ENCODE measurements around the gene MX2. TPM values are rescaled to one million over a fixed set of nuclear protein-coding genes. Genes with fewer than 3 reads are reported as not detected.

Gene MX2
- polyA plus RNA-seq, 1 donor from 2014 or later = not detected

- TF ChIP-seq REST (IDR thresholded peaks at IDR 0.05; ENCODE audit: borderline replicate concordance) = no peak
Observed at GRCh38 chr21:41390043-41390639, 28.3 kb downstream of the MX2 start (continued).

- Histone ChIP-seq H3F3A (ENCODE audit: insufficient read depth, low read length, poor library complexity, severe bottlenecking) (no peaks in the 10 kb centered on the region), H3K9ac (ENCODE audit: low read length) (no peak overlapping the region), H3K27ac (ENCODE audit: low read length) (no peak overlapping the region), H2AFZ (ENCODE audit: low read depth, low read length) (no peak overlapping the region), H3K4me2 (ENCODE audit: low read length) (no peak overlapping the region), H3K27me3 (ENCODE audit: insufficient read depth, low read depth, low read length) (no peaks in the 10 kb centered on the region), H3K9me3 (ENCODE audit: low read length) (no peaks in the 10 kb centered on the region), H3K4me3 (ENCODE audit: low read length) (no peak overlapping the region), H4K20me1 (ENCODE audit: insufficient read depth) (no peaks in the 10 kb centered on the region), H3K79me2 (replicated peaks; ENCODE audit: insufficient read depth, low read length) (no peaks in the 10 kb centered on the region), H3K36me3 (ENCODE audit: insufficient read depth, low read length) (no peaks in the 10 kb centered on the region), H3K9me2 (ENCODE audit: insufficient read depth, low read length) (no peaks in the 10 kb centered on the region)
- TF ChIP-seq MXI1 (conservative IDR thresholded peaks at IDR 0.05; ENCODE audit: poor library complexity, severe bottlenecking) (no peak), REST (IDR thresholded peaks at IDR 0.05; ENCODE audit: borderline replicate concordance) (no peak), POLR2AphosphoS5 (IDR thresholded peaks at IDR 0.05) (no peak), SMC3 (conservative IDR thresholded peaks at IDR 0.05; ENCODE audit: poor library complexity) (no peak), EZH2 (IDR thresholded peaks at IDR 0.05; ENCODE audit: borderline replicate concordance, insufficient read depth, low read length, poor library complexity, severe bottlenecking) (no peak), EP300 (conservative IDR thresholded peaks at IDR 0.05; ENCODE audit: poor library complexity, severe bottlenecking) (no peak), RAD21 (conservative IDR thresholded peaks at IDR 0.05) (no peak), TAF1 (IDR thresholded peaks at IDR 0.05; ENCODE audit: low read depth) (no peak), CTCF (IDR thresholded peaks at IDR 0.05; ENCODE audit: poor library complexity, severe bottlenecking) (no peak)
Observed at GRCh38 chr21:41393876-41394465, 32.1 kb downstream of the MX2 start.

All from neural cell (in vitro differentiated cells).